ENCODE measurements around the gene MEGF8.
A peak's percentile ranks its signal among the peaks of the same experiment; 100 is the strongest.

MEGF8 gene

GRCh38 chr19:42386974-42387707, 61.7 kb downstream of the MEGF8 start:
- peak; percentile 31 to 36 for DNase-seq (ENCODE audit: low read depth in 2 of 2)

- no peak for DNase-seq (ENCODE audit: low read depth in 2 of 2)
Measured at GRCh38 chr19:42388851-42389489, 63.5 kb downstream of the MEGF8 start.

GRCh38 chr19:42389899-42390298, 64.5 kb downstream of the MEGF8 start, which contains the start of gene CNFN:
CNFN (minus strand) TSS chr19:42390297; CDS start chr19:42389037, 1,260 bp downstream.
- DNase-seq (ENCODE audit: low read depth in 2 of 2), result no peak

- no peak for DNase-seq (ENCODE audit: low read depth in 2 of 2)
Measured at GRCh38 chr19:42392165-42392564, 66.7 kb downstream of the MEGF8 start.

GRCh38 chr19:42394751-42395150, 69.3 kb downstream of the MEGF8 start:
- DNase-seq (ENCODE audit: low read depth in 2 of 2), result no peak

GRCh38 chr19:42396381-42397262, 71.2 kb downstream of the MEGF8 start:
- peak; percentile 86 to 88 for DNase-seq (ENCODE audit: low read depth in 2 of 2)

- no peak for DNase-seq (ENCODE audit: low read depth in 2 of 2)
Measured at GRCh38 chr19:42397263-42398166, 72.1 kb downstream of the MEGF8 start.

- no peak for DNase-seq (ENCODE audit: low read depth in 2 of 2)
Measured at GRCh38 chr19:42400404-42400803, 75.0 kb downstream of the MEGF8 start.

- peak; percentile 42 to 58 for DNase-seq (ENCODE audit: low read depth in 2 of 2)
Measured at GRCh38 chr19:42401365-42402303, 76.2 kb downstream of the MEGF8 start.

- no peak for DNase-seq (ENCODE audit: low read depth in 2 of 2)
Measured at GRCh38 chr19:42402376-42403116, 77.1 kb downstream of the MEGF8 start.

GRCh38 chr19:42403586-42403985, 78.2 kb downstream of the MEGF8 start:
- DNase-seq (ENCODE audit: low read depth in 2 of 2), result no peak

GRCh38 chr19:42406111-42406510, 80.7 kb downstream of the MEGF8 start:
- no peak for DNase-seq (ENCODE audit: low read depth in 2 of 2)

GRCh38 chr19:42407085-42407815, 81.8 kb downstream of the MEGF8 start:
- DNase-seq (ENCODE audit: low read depth in 2 of 2), result no peak

- no peak for DNase-seq (ENCODE audit: low read depth in 2 of 2)
Measured at GRCh38 chr19:42407816-42408175, 82.4 kb downstream of the MEGF8 start.

- DNase-seq (ENCODE audit: low read depth in 2 of 2), result no peak
Measured at GRCh38 chr19:42409477-42409876, 84.0 kb downstream of the MEGF8 start.

GRCh38 chr19:42410371-42410770, 84.9 kb downstream of the MEGF8 start:
- DNase-seq (ENCODE audit: low read depth in 2 of 2), result no peak

GRCh38 chr19:42411581-42412178, 86.2 kb downstream of the MEGF8 start:
- no peak for DNase-seq (ENCODE audit: low read depth in 2 of 2)

GRCh38 chr19:42412227-42412626, 86.8 kb downstream of the MEGF8 start:
- DNase-seq (ENCODE audit: low read depth in 2 of 2), result no peak
